H9 (cell line): ENCODE results near the gene EZH1. TPM values are rescaled to one million over a fixed set of nuclear protein-coding genes. Genes with fewer than 3 reads are reported as not detected.

Source experiments
- DNase-seq: peaks from one replicate; pipeline ENCODE4 v3.0.0-alpha.2; 2017
- H2AFZ ChIP-seq: one replicate; pipeline ENCODE4 v1.6.1; 2013; ENCODE audit warnings: mild to moderate bottlenecking, low read length, control low read depth, moderate library complexity
- H2AK5ac ChIP-seq: 2 replicates; pipeline ENCODE4 v1.6.1; 2013; ENCODE audit warnings: low read length, control low read depth, mixed read lengths; ENCODE audit not compliant: insufficient read length
- H2BK120ac ChIP-seq: one replicate; pipeline ENCODE4 v1.6.1; 2013; ENCODE audit warnings: low read depth, mild to moderate bottlenecking, low read length, control low read depth, inconsistent platforms; ENCODE audit not compliant: poor library complexity, severe bottlenecking
- H2BK12ac ChIP-seq: 2 replicates; pipeline ENCODE4 v1.6.1; 2013; ENCODE audit warnings: low read length, control low read depth, mixed read lengths, low read depth; ENCODE audit not compliant: insufficient read length
- H2BK15ac ChIP-seq: 2 replicates; pipeline ENCODE4 v1.6.1; 2013; ENCODE audit warnings: low read depth, low read length, control low read depth
- H2BK20ac ChIP-seq: one replicate; pipeline ENCODE4 v1.6.1; 2013; ENCODE audit warnings: low read depth, mild to moderate bottlenecking, low read length, control low read depth, inconsistent platforms; ENCODE audit not compliant: poor library complexity, severe bottlenecking
- H2BK5ac ChIP-seq: 2 replicates; pipeline ENCODE4 v1.6.1; 2013; ENCODE audit warnings: low read length, control low read depth, mixed read lengths; ENCODE audit not compliant: insufficient read length
- H3K14ac ChIP-seq: 2 replicates; pipeline ENCODE4 v1.6.1; 2013; ENCODE audit warnings: low read length, control low read depth; ENCODE audit not compliant: insufficient read depth
- H3K18ac ChIP-seq: 2 replicates; pipeline ENCODE4 v1.6.1; 2013; ENCODE audit warnings: low read depth, mild to moderate bottlenecking, mixed read lengths, low read length, control low read depth; ENCODE audit not compliant: insufficient read length
- H3K23ac ChIP-seq: 2 replicates; pipeline ENCODE4 v1.6.1; 2013; ENCODE audit warnings: low read length, control low read depth, mixed read lengths, low read depth; ENCODE audit not compliant: insufficient read length
- H3K23me2 ChIP-seq: 2 replicates; pipeline ENCODE4 v1.6.1; 2013; ENCODE audit warnings: low read depth, mild to moderate bottlenecking, mixed read lengths, low read length, control low read depth; ENCODE audit not compliant: insufficient read length, poor library complexity, severe bottlenecking
- H3K27ac ChIP-seq: 2 replicates; pipeline ENCODE4 v1.5.1; 2013; ENCODE audit warnings: low read length, control low read depth, mixed read lengths, low read depth; ENCODE audit not compliant: insufficient read length
- H3K27me3 ChIP-seq: 2 replicates; pipeline ENCODE4 v1.6.1; 2013; ENCODE audit warnings: low read length, control low read depth, inconsistent platforms; ENCODE audit not compliant: insufficient read depth
- H3K4ac ChIP-seq: 2 replicates; pipeline ENCODE4 v1.6.1; 2013; ENCODE audit warnings: low read depth, mild to moderate bottlenecking, control low read depth, inconsistent platforms, low read length, moderate library complexity
- H3K4me1 ChIP-seq: 2 replicates; pipeline ENCODE4 v1.6.1; 2013; ENCODE audit warnings: low read length, control low read depth, inconsistent platforms; ENCODE audit not compliant: insufficient read depth
- H3K4me2 ChIP-seq: 2 replicates; pipeline ENCODE4 v1.6.1; 2013; ENCODE audit warnings: low read length, control low read depth, mixed read lengths; ENCODE audit not compliant: insufficient read length, insufficient read depth
- H3K56ac ChIP-seq: 2 replicates; pipeline ENCODE4 v1.6.1; 2013; ENCODE audit warnings: low read depth, mild to moderate bottlenecking, mixed read lengths, low read length, control low read depth; ENCODE audit not compliant: insufficient read length
- H3K79me1 ChIP-seq: 2 replicates; pipeline ENCODE4 v1.6.1; 2013; ENCODE audit warnings: low read depth, mild to moderate bottlenecking, moderate library complexity, low read length, control low read depth, inconsistent platforms; ENCODE audit not compliant: insufficient read depth, poor library complexity, severe bottlenecking
- H3K79me2 ChIP-seq: 2 replicates; pipeline ENCODE4 v1.6.1; 2013; ENCODE audit warnings: low read length, control low read depth, inconsistent platforms; ENCODE audit not compliant: insufficient read depth
- H3K9ac ChIP-seq: 2 replicates; pipeline ENCODE4 v1.6.1; 2013; ENCODE audit warnings: low read length, control low read depth, mixed read lengths; ENCODE audit not compliant: insufficient read length; ENCODE audit errors: extremely low read depth
- H3K9me3 ChIP-seq: one replicate; pipeline ENCODE4 v1.6.1; 2013; ENCODE audit warnings: low read depth, low read length, inconsistent platforms; ENCODE audit not compliant: control insufficient read depth
- H3T11ph ChIP-seq: one replicate; pipeline ENCODE4 v1.6.1; 2013; ENCODE audit warnings: mild to moderate bottlenecking, low read length, control low read depth, inconsistent platforms
- H4K20me1 ChIP-seq: one replicate; pipeline ENCODE4 v1.6.1; 2013; ENCODE audit not compliant: control insufficient read depth, insufficient read length, insufficient read depth
- H4K5ac ChIP-seq: 2 replicates; pipeline ENCODE4 v1.6.1; 2013; ENCODE audit warnings: low read depth, mild to moderate bottlenecking, mixed read lengths, low read length, control low read depth; ENCODE audit not compliant: insufficient read length
- H4K8ac ChIP-seq: replicated peaks from 2 replicates; pipeline ENCODE4 v1.6.1; 2013; ENCODE audit warnings: low read length, control low read depth, mixed read lengths, low read depth; ENCODE audit not compliant: insufficient read length
- H4K91ac ChIP-seq: 2 replicates; pipeline ENCODE4 v1.6.1; 2013; ENCODE audit warnings: low read depth, mild to moderate bottlenecking, moderate library complexity, mixed read lengths, low read length, control low read depth; ENCODE audit not compliant: insufficient read length
- H3K27ac Mint-ChIP-seq, 3 experiments: 2 replicates in 2 of 3; 3 replicates in 1 of 3; pipeline ENCODE4 v1.8.0; 2020 to 2021; ENCODE audit warnings: mixed read lengths in 3 of 3, mild to moderate bottlenecking in 1 of 3, moderate library complexity in 1 of 3
- H3K27me3 Mint-ChIP-seq: 2 replicates; pipeline ENCODE4 v1.8.0; 2021; ENCODE audit warnings: low read depth, mild to moderate bottlenecking, moderate library complexity, mixed read lengths
- H3K36me3 Mint-ChIP-seq, 3 experiments: 2 replicates in 2 of 3; 3 replicates in 1 of 3; pipeline ENCODE4 v1.8.0; 2020 to 2021; ENCODE audit warnings: low read depth in 3 of 3, mixed read lengths in 3 of 3; ENCODE audit not compliant: insufficient read depth in 1 of 3
- H3K4me1 Mint-ChIP-seq, 2 experiments: 2 replicates each; pipeline ENCODE4 v1.8.0; 2020; ENCODE audit warnings: mixed read lengths in 2 of 2
- H3K4me3 Mint-ChIP-seq, 2 experiments: 2 replicates in 1 of 2; 3 replicates in 1 of 2; pipeline ENCODE4 v1.8.0; 2020 to 2021; ENCODE audit warnings: mild to moderate bottlenecking in 2 of 2, mixed read lengths in 2 of 2, moderate library complexity in 1 of 2
- H3K9me3 Mint-ChIP-seq, 2 experiments: 2 replicates in 1 of 2; 3 replicates in 1 of 2; pipeline ENCODE4 v1.8.0; 2020; ENCODE audit warnings: mild to moderate bottlenecking in 2 of 2, mixed read lengths in 2 of 2, moderate library complexity in 1 of 2
- CTCF ChIP-seq: fragments of 200-600 bp; sonication (generic); conservative IDR thresholded peaks from 3 replicates; pipeline ENCODE4 v1.8.0; 2021; ENCODE audit warnings: antibody characterized with exemption, mild to moderate bottlenecking
- WGBS: extraction: QIAGEN DNeasy Blood & Tissue Kit; methylation state at CpG from one replicate; pipeline ENCODE4 v1.1.7; 2013; ENCODE audit warnings: missing lambda C conversion rate, low lambda C conversion rate, mixed read lengths; ENCODE audit not compliant: insufficient read length; ENCODE audit errors: extremely low coverage; 5-methylcytosine and 5-hydroxymethylcytosine counted together
- total RNA-seq: library from RNA; stranded (reverse); gene quantifications from 2 replicates; pipeline ENCODE4 v1.2.1, GENCODE V29; 2021

Gene EZH1
- total RNA-seq, 1 experiment from 2014 or later, result 17.9 TPM

GRCh38 chr17:42675965-42676423 is 68.8 kb downstream of the EZH1 start:
- H3K27me3 Mint-ChIP-seq, result peaks cover 8% of the 10 kb centered on the region
- H3K4me3 Mint-ChIP-seq, result peak overlapping the region; percentile 82 to 92
- Histone ChIP-seq H3K4me1 (peaks cover 6% of the 10 kb centered on the region; the same call in 1 of the 2 replicates), H3K4me2 (peak overlapping the region; percentile 80), H4K8ac (no peak overlapping the region), H3K4ac (no peak overlapping the region), H2BK12ac (no peak overlapping the region), H2BK120ac (no peak overlapping the region), H3K27me3 (no peaks in the 10 kb centered on the region; the same call in 1 of the 2 replicates), H2BK15ac (no peak overlapping the region), H3K56ac (no peak overlapping the region), H2BK20ac (no peak overlapping the region), H3K79me2 (no peaks in the 10 kb centered on the region; the same call in 1 of the 2 replicates), H2BK5ac (no peak overlapping the region), H3K79me1 (no peaks in the 10 kb centered on the region), H4K91ac (no peak overlapping the region), H2AK5ac (no peak overlapping the region), H3K14ac (no peak overlapping the region), H3K23ac (no peak overlapping the region), H3K23me2 (peaks cover 25% of the 10 kb centered on the region), H3K9me3 (no peaks in the 10 kb centered on the region), H3K27ac (no peak overlapping the region), H3K9ac (no peak overlapping the region), H4K5ac (no peak overlapping the region), H3T11ph (no peak overlapping the region), H4K20me1 (no peaks in the 10 kb centered on the region), H2AFZ (no peak overlapping the region), H3K18ac (no peak overlapping the region)
- H3K36me3 Mint-ChIP-seq, result peaks cover 9 to 10% (median 9%) of the 10 kb centered on the region in 3 experiments; a peak in 6 of 7 replicates
- WGBS, result no CpG with 5 or more reads among the region's 43 CpGs
- H3K4me1 Mint-ChIP-seq, result peaks cover 28 to 41% of the 10 kb centered on the region in 2 experiments
- H3K27ac Mint-ChIP-seq, result peak overlapping the region in 1 of 3 experiments; percentile 89; a peak in 3 of 7 replicates
- no peaks in the 10 kb centered on the region; a peak in 2 of 5 replicates for H3K9me3 Mint-ChIP-seq
- TF ChIP-seq CTCF, result no peak
- DNase-seq, result peak; percentile 64
